GM19328 (cell line): Measurements from ENCODE around the gene SLC3A2.
"Not testable (repeated sequence)": the region's sequence is repeated elsewhere in the genome, so short reads cannot be mapped to it uniquely, and the experiment has no call there.

ENCODE experiments used
- ATAC-seq: cut with Tn5 transposase; IDR thresholded peaks from one replicate; pipeline ENCODE4 v1.9.1; 2021; ENCODE audit warnings: mild to moderate bottlenecking, moderate library complexity; ENCODE audit not compliant: unreplicated experiment

The SLC3A2 gene

DNA sequence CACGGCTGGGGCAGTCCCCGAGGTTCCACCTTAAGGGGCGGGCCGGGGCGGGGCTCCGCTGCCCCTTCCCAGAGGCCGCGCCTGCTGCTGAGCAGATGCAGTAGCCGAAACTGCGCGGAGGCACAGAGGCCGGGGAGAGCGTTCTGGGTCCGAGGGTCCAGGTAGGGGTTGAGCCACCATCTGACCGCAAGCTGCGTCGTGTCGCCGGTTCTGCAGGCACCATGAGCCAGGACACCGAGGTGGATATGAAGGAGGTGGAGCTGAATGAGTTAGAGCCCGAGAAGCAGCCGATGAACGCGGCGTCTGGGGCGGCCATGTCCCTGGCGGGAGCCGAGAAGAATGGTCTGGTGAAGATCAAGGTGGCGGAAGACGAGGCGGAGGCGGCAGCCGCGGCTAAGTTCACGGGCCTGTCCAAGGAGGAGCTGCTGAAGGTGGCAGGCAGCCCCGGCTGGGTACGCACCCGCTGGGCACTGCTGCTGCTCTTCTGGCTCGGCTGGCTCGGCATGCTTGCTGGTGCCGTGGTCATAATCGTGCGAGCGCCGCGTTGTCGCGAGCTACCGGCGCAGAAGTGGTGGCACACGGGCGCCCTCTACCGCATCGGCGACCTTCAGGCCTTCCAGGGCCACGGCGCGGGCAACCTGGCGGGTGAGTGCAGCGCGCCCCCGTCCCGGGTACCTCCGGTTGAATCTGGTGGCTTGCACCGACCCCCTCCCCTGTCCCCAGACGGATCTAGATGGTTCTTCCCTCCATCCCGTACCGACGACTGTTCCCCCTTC, at the start of gene SLC3A2:
Gene SLC3A2 (plus strand): TSS at position 94 of the 776 bp plus-strand sequence. CDS start 128 bp downstream, at position 222.
- peak; percentile 61 for ATAC-seq

DNA sequence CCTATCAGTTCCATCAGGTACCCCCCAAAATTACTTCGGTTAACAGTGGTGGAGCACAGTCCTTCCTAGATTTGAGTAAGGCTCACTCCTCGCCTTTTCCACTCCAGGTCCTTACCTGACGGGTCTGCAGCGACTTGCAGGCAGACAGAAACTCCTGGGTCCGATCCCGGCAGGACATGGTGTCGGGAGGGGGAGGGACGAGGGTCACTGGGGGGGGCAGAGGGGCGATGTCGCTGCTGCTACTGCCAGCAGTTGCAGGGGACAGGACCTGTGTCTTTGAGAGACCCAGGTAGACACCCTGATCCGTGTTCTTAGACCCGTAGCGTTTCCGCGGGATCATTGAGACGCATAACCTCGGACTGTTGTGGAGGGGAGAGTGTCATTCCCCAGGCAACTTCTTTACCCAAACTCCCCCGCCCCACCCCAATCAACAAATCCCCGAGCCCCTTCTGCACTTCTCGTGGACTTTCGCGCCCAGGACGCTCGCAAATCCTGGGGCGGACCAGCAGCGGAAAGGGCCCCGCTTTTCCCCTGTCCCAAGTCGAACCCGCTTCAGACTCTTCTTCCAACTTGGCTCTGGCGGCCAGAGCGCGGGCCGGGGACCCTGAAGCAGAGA, 49.7 kb upstream of the SLC3A2 start:
- no peak for ATAC-seq

DNA sequence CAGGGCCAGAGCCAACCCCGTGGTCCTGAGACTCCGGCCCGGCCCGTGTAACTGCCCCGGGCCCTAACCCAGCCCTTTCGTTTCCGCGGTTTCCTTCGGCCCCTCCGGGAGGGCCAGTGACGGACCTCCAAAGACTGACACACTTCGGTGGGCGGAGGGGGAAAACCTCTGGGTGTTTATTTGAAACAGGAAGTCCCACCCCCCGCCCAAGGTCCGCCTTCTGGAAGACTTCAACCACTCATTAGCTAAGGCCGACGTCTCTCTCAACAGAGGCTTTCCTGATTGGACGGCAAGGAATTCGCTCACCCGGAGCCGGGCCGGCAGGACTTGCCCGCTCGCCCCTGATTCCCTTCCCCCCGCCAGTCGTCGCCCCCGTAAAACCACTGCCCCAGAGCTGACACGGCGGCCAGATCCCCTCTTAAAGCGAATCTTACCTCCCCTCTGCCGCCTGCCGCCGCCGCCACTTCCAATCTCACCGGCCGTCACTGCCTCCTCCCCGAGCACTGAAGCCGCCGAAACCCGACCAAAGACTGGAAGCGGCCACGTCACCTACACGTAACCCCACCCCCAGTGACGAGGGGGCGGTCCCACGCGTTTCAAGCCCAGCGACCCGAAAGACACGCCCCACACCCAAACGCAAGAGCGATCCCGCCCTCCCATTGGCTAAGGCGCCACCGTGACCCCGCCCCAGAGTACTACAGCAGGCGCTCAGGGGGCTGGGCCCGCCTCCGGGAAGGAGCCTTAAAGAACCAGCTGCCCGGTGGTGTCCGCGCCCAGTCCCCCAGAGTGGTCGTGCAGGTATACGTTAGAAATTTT, 49.0 kb upstream of the SLC3A2 start, which contains the start of gene STX5:
Gene STX5 (minus strand): TSS at position 532 of the 816 bp plus-strand sequence. CDS start 808 bp downstream, outside the sequence.
- ATAC-seq: peak; percentile 89

DNA sequence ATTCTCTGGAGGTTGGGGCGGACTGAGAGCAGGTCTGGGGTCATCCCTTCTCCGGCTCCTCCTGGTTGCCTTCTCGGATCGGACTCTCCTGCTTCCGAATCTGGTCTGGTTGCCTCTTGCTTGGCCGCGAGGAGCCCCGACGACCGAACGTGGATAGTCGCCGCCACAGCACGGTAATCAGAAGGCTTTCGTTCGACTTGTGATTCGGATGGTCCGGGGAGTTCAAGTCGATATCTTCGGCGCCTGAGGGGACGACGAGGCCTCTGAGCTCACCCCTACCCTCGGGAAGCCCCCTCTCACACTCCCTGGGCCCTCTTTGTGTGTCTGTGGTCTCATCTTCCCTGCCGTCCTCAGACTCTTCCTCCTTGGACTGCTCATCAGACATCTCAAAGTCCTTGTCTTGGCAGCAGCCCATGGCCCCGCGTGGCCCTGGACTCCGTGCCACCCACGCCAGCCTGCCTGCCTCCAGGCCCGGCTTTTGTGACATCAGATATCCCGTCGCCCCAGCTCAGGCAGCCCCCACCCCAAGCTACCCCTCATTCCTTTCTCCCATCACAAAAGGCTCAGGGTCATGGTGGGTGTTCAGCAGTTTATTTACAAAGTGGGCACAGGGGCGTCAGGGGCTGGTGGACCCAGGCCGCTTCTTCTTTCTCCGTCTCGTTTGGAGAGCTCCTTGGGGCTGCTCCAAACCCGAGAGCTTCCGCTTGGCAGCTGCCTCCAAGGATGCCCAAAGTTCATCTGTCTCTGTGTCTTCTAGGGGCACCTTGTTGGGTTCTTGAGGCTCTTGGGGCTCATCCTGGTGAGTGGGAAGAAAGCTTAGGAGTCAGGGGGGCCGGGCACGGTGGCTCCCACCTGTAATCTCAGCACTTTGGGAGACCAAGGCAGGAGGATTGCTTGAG, 48.1 kb upstream of the SLC3A2 start, which contains the start of gene TEX54:
Gene TEX54 (minus strand): TSS at position 506 of the 899 bp plus-strand sequence.
- no peak for ATAC-seq

DNA sequence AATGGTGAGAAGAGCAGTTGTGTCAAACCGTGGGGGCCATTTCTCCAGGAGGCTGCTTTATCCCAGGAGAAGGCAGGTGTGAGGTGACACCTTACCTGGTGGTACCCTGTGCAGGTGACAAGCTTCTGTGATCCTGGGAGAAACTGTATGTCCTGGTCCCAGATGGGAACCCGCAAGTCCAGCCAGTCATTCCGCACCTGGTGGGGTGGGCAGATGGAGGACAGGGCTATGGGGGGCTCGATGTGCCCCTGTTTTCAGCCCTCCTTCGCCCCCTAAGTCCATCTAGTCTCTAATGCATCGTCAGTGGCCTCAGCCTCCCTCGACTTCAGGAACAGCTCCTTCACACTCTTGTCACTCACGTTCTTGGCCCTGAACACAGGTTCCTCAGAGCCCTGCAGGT, 45.4 kb upstream of the SLC3A2 start:
- no peak for ATAC-seq

DNA sequence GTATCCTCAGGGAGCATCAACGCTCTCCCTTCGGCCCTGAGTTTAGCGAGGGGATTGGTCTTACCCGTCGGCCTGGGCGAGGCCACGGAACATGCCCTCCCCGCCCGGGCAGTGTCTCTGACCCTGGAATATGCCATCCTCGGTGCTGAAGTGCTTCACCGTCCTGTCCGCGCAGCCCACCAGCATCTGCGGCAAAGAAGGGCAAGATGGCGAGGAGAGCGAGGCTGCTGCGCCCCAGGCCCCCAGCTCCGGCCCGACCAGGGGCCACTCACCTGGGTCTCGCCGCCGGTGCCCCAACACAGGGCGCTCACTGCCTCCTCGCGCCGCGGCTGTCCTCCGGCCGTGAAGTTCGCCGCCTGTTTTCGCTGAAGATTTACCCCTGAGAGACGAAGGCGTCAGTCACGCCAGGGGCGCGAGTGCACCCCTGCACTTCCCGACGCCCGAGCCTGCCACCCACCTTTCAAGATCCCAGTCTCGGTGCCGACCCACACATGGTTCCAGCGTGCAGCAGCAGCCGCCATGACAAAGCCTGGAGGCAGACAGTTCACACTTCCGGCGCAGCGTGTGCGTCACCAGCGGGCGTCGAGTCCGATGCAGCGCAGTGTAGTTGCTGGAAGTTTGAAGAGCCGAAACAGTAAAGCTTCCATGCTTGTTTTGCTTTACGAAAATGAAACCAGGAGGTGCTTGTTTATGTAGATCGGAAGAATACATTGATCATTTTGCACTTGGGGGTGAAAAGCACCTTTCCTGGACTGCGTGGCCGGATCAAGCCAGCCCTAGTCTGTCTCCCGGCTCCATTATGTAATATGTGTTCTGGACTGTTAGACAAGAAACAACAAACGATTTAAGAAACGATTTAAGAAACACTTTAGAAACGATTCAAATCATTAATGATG, 41.4 kb upstream of the SLC3A2 start, which contains the start of gene WDR74:
Gene WDR74 (minus strand): TSS at position 541 of the 896 bp plus-strand sequence. CDS start 20 bp downstream, at position 521.
- ATAC-seq: peak; percentile 42

DNA sequence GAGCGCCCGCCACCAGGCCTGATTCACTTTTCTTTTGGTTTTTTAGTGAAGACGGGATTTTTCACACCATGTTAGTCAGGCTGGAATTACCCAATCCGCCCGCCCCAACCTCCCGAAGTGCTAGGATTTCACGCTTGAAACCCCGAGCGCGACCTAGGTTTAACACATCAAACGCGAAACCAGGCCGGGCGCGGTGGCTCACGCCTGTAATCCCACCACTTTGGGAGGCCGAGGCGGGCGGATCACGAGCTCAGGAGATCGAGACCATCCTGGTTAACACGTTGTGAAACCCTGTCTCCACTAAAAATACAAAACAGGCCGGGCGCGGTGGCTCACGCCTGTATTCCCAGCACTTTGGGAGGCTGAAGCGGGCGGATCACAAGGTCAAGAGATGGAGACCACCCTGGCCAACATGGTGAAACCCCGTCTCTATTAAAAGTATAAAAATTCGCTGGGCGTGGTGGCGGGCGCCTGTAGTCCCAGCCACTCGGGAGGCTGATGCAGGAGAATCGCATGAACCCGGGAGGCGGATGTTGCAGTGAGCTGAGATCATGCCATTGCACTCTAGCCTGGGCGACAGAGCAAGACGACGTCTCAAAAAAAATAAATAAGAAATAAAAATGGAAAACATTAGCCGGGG, 39.9 kb upstream of the SLC3A2 start:
- not testable (repeated sequence) for ATAC-seq

DNA sequence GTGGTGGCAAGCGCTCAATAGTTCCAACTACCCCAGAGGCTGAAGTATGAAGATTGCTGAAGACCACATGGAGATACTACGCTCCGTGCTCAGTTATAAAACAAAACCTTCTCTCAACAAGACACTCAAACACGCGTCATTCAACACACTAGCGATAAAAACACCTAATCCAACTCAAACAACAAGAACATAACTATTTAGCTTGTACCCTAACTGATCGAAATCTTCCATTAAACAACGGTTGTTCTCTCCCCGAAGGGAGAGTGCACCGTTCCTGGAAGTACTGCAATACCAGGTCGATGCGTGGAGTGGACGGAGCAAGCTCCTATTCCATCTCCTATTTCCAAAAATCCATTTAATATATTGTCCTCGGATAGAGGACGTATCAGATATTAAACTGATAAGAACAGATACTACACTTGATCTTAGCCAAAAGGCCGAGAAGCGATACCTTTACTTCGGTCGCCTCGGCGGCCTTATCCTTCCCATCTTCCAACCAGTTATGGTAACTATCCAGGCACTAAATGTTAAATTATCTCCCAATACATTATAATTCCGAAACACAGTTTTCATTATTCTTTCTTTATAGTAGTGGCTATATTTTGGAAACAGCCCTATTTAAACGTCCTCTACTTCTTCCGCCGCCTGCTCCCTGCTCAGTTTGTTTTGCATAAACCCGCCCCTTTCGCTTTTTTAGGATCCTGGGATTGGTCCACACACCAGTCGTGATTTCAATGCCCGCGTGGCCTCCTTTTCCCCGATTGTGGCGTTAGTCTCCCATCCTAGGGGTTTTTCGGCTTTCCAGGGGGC, 39.1 kb upstream of the SLC3A2 start:
- ATAC-seq: peak; percentile 60

DNA sequence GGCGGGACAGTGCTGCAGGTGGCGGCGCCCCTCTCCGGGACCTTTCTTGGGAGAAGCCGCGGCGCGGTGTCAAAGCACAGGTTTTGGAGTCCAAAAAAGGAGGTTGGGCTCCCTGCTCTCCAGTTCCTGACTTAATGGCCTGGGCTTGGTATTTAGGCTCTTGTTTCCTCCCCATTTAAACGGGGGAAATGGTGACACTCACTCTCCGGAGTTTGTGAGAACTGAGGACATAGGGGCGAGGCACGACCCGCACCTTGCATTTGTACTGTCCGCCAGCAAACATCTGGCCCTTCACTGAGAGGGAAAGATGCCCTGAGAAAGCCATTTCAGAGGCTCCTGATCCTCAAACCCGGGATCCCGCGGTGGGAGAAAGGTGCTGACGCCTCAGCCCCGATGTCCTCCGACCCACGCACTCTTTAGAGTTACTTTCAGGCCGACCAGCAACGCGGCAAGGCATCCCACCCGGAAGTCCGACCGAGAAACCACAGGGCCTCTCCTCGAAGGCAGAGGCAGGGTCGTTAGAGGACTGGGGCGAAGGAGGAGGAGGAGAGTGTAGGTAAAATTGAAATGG, 38.4 kb upstream of the SLC3A2 start:
- no peak for ATAC-seq

DNA sequence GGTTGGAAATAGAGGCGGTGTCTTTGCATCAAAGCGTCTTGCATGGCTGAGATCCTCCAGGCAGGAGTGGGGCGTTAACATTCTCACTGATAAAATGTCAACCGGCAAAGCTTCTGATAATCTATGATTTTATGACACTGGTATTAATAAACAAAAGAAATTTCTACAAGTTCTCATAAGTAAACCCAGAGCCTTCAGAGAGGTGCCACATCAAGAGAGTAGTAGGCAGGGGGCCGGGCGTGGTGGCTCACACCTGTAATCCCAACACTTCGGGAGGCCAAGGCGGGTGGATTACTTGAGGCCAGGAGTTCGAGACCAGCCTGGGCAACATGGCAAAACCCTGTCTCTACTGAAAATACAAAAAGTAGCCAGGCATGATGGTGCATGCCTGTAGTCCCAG, 37.8 kb upstream of the SLC3A2 start:
- ATAC-seq: not testable (repeated sequence)

DNA sequence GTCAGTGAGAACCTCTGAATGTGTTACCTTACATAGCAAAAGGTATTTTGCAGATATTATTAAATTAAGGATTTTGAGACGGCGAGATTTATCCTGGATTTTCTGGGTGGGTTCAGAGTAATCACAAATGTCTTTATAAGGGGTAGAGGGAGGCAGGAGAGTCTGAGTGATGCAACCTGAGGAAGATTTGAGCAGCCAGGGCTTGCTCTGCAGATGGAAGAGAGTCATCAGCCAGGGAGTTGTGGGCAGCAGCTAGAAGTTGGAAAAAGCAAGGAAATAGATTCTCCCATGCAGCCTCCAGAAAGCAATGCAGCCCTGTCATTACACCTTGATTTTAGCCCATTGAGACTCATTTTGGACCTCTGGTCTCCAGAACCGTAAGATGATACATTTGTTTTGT, 37.2 kb upstream of the SLC3A2 start:
- no peak for ATAC-seq

DNA sequence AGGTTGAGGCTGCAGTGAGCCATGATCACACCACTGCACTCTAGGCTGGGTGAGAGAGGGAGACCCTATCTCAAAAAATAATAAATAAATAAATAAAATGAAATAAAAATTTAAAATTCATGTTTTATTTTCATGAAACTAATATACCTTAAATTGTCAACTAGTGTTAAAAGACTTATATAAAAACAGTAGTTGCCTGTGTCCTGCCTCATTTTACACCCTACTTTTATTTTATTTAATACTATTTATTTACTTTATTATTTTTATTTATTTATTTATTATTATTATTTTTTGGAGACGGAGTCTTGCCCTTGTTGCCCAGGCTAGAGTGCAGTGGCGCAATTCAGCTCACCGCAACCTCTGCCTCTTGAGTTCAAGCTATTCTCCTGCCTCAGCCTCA, 36.5 kb upstream of the SLC3A2 start:
- ATAC-seq: no peak

DNA sequence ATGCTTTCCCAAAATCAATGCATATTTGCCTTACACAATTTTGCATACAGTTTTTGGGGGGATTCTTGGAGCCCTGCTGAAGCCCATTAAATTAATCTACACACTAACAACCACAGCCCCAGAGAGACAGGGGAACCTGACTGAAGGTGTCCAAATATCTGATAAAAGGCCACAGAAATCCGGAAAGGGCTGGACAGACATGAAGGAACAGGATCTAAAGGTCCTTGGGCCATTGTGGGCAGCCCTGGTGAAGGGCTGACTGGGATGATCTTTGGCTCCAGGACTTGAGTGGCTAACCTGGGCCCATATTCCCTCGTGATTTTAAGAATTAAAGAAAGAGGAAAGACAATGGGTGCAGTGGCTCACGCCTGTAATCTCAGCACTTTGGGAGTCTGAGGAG, 34.5 kb upstream of the SLC3A2 start:
- ATAC-seq: no peak

DNA sequence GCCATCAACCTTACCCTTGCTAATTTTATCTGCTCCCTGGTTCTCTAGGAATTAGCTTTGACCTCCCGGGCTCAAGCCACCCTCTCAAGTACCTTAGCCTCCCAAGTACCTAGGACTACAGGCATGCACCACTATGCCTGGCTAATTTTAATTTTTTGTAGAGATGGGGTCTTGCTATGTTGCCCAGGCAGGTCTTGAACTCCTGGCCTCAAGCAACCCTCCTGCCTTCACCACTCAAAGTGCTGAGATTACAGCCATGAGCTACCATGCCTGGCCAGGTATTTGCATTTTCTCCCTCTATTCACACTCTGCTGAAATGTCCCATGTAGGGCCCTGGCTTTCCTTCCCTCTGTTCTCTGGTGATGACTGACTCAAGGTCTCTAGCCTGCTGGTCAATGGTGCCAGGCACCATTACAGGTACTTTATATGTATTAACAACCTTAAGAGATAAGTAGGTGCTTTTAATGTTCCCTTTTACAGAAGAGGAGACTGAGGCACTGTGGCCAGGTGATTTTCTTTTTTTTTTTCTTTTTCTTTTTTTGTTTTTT, 32.9 kb upstream of the SLC3A2 start:
- ATAC-seq: no peak

DNA sequence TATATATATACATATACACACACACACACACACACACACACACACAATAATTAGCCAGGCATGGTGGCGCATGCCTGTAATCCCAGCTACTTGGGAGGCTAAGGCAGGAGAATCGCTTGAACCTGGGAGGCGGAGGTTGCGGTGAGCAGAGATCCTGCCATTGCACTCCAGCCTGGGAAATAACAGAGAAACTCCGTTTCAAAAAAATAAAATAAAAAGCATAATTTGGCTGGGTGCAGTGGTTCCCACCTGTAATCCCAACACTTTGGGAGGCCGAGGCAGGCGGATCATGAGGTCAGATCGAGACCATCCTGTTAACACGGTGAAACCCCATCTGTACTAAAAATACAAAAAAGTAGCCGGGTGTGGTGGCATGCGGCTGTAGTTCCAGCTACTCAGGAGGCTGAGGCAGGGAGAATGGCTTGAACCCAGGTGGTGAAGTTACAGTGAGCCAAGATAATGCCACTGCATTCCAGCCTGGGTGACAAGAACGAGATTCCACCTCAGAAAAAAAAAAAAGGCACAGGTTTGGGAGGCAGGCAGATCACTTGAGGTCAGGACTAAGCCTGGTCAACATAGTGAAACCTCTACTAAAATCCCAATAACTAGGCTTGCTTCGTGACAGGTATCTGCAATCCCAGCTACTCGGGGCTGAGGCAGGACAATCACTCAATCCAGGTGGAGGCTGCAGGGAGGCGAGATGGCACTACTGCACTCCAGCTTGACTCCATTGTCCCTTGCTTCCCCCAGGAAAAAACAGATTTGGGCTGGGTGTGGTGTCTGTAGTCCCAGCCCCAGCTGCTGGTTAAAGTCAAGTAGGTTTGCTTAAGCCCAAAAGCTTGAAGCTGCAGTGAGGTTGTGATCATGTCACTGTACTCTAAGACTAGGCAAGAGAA, 29.5 kb upstream of the SLC3A2 start:
- no peak for ATAC-seq

DNA sequence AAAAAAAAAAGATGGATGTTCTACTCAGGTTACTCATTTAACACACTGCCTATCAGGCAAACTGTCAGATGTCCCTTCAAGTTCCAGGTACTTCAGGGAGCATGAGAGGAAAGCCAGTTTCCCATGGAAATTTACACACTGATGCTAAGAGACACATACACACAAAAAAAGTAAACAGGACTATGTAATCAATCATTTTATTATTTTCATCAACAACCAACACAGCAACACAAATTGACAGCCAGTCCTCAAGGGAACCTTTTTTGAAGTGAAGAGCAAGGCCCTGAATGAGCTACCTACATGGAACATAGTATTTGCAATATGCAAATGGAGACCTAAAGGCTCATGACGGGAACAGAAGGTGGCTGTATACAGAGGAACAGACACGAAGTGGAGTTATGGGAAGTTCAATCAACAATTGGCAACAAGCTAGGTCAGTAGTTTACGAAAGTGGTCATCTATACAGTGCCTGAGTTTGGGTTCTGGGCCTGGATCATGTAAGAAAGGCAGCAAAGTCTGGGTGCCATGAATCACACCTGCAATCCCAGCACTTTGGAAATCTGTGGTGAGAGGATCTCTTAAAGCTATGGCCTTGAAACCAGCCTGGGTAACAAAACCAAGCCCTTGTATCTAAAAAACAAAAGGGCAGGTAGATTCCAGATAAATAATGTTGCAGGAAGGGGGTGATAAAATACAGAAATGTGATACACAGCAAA, 28.7 kb upstream of the SLC3A2 start:
- no peak for ATAC-seq
